KOPT-K1 (cell line): ENCODE measurements around the gene WDR5B.
"Not testable (repeated sequence)": the region's sequence is repeated elsewhere in the genome, so short reads cannot be mapped to it uniquely, and the experiment has no call there.

Source experiments
- H3K27ac ChIP-seq: fragments of 200-600 bp; sonication (generic); 2 replicates; pipeline ENCODE4 v1.5.1; 2016; ENCODE audit warnings: antibody characterized with exemption, mild to moderate bottlenecking, low read depth, low read length; ENCODE audit not compliant: poor library complexity, severe bottlenecking
- H3K36me3 ChIP-seq: fragments of 200-600 bp; sonication (generic); 2 replicates; pipeline ENCODE4 v1.5.1; 2017; ENCODE audit warnings: antibody characterized with exemption, mild to moderate bottlenecking, low read length, moderate library complexity; ENCODE audit not compliant: insufficient read depth
- H3K9me3 ChIP-seq: fragments of 200-600 bp; sonication (generic); 2 replicates; pipeline ENCODE4 v1.5.1; 2017; ENCODE audit warnings: antibody characterized with exemption, low read length, mild to moderate bottlenecking; ENCODE audit not compliant: insufficient read depth, poor library complexity, severe bottlenecking

Gene WDR5B

DNA sequence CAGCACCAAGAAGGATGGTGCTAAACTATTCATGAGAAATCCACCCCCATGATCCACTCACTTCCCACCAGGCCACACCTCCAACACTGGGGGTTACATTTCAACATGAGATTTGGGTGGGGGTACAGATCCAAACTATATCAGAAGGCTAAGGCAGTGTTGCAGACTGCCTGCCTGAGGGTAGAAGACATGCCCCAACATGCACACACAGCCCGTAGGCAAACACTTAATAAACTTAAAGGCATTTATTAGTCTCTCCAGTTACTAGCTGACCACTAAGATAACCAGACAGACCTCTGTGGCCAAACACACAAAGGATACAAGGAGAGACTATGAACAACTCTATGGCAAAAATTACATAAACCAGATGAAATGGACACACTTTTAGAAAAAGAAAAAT lies 21.7 kb downstream of the WDR5B start:
- H3K9me3 ChIP-seq, result no peaks in the 10 kb centered on the region
- H3K27ac ChIP-seq, result no peak overlapping the region
- H3K36me3 ChIP-seq, result peaks cover 29% of the 10 kb centered on the region

- no peaks in the 10 kb centered on the region for H3K9me3 ChIP-seq
- no peak overlapping the region for H3K27ac ChIP-seq
- H3K36me3 ChIP-seq, result peaks cover 29% of the 10 kb centered on the region
These were observed 22.7 kb downstream of the WDR5B start for GRCh38 chr3:122392868-122393844.

DNA sequence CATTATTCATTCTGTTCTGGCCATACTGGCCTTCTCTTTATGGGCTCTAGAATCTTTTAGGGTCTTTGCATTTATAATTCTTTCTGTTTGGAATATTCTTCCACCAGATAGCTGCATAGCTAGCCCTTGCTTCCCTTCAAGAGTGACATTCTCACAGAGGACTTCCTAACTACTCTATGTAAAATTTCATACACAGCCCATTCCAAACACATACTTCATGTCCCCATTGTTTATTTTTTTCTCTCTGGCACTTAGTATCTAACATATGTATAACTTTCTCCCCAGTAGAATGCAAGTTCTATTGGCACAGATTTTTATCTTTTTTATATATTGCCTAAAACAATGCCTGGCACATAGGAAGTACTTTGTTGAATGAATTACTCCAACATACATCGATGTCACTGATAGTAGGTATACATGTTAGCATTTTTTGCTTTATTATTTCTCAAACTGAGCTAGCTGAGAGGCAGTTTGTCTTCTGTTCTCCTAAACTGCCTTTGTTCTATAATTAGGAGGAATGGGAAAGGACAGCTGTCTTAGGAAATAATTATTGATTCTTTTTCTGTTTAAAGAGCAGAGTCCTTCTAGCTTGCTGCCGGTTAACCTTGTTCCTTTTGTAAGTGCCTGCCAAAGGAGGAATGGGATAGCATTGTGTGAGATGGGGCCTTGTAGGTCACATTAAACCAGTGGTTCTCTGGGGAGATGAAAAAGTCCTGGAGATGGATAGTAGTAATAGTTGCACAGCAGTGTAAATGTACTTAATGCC lies 24.0 kb downstream of the WDR5B start:
- no peak overlapping the region for H3K27ac ChIP-seq
- peaks cover 42% of the 10 kb centered on the region for H3K36me3 ChIP-seq
- no peaks in the 10 kb centered on the region for H3K9me3 ChIP-seq

DNA sequence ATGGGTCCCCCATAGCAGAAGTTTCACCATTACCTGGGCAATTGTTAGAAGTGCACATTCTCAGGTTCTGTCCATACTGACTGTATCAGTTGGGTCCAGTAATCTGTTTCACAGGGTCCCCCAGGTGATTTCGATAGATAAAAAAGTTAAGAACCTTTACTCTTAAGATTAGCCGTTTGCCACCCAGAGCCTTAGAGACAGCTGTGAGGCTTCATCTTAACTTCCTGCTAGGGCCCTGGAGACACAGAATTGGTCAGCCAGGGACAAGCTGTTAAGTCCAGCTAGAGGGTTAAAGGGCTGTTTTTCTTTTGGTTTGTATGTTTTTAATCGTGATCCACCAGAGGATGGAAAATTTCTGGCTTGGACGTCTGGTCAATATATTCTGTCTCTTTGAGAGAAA lies 25.2 kb downstream of the WDR5B start:
- Histone ChIP-seq H3K27ac (no peak overlapping the region), H3K36me3 (peaks cover 53% of the 10 kb centered on the region)

DNA sequence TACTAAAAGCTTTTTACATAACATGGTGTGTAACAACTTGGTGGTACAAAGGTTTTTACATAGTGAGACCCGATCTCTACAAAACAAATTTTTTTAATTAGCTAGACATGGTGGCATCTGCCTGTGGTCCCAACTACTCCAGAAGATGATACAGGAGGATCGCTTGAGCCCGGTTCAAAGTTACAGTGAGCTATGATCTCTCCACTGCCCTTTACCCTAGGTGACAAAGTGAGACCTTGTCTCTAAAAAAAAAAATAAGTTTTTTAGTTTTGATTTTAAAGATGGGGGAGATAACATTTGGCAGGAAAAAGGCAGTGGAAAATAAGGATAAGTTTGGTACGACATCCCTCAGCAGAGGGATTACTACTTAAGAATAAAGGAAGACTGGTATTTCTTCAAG lies 26.0 kb downstream of the WDR5B start:
- no peak overlapping the region for H3K27ac ChIP-seq
- H3K36me3 ChIP-seq, result peaks cover 54% of the 10 kb centered on the region
- H3K9me3 ChIP-seq, result no peaks in the 10 kb centered on the region

More for the DNA sequence above, 25.2 kb downstream of the WDR5B start:
- no peaks in the 10 kb centered on the region for H3K9me3 ChIP-seq

DNA sequence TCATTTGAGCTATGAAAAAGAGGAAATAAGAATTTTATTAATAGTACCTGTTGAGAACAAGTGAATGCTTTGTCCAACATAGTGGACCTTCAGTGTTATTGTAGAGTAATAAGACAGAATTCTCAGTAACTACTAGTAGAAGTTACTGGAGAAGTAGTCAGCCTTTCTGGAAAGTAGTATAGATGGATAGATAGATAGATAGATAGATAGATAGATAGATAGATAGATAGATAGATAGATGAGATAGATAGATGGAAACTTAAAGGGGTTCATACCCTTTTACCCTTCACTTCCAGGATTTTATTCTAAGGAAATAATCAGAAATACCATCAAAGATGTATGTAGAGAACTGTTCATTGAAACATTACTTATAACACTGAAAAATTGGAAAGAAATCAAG lies 26.7 kb downstream of the WDR5B start:
- Histone ChIP-seq H3K36me3 (peaks cover 51% of the 10 kb centered on the region), H3K9me3 (no peaks in the 10 kb centered on the region), H3K27ac (no peak overlapping the region)

GRCh38 chr3:122387709-122388108 lies 28.2 kb downstream of the WDR5B start:
- Histone ChIP-seq H3K9me3 (no peaks in the 10 kb centered on the region), H3K27ac (no peak overlapping the region), H3K36me3 (peaks cover 39% of the 10 kb centered on the region)

DNA sequence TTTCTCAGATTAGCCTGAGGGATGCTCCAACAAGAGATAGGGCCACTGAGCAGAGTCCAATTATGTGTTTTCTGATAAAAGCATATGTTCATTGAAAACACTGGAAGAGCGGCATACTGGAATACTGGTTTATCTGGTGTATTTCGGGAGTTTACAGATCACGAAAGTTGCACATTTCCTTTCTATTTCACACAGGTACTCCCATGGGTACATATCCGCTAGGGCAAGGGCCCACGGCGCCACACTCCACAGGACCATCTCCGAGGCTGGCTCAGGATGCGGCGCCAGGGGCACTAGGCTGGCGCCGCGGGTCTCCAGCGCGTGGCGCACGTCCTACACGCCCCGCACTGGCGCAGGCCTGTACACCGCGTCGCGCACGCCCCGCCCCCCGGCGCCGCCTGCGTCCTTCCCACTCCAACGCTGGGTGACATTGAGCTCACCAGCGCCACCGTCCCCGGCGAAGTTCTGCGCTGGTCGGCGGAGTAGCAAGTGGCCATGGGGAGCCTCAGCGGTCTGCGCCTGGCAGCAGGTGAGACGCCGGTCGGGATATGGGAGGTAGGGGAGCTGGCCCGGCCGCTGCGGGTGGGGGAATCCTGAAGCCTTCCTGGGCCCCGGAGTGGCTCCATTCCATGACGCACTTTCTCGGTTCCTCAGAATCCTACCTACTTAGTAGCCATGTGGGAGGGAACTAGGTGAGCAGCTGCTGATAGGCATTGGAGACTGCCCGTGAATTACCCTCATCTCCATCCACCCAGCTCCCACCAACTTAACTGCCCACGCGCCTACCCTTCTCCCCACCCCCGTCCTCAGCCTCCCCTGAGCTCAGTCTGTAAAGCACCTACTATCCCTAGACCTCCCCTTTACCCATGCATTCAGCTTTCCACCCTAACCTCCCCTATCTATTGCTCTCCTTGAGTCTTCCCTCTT lies 31.8 kb downstream of the WDR5B start, which contains the start of gene FAM162A:
Gene FAM162A, plus strand, starts transcription at position 412 of the 927 bp plus-strand sequence. Its CDS starts 84 bp downstream, at position 496.
- no peaks in the 10 kb centered on the region for H3K9me3 ChIP-seq
- peaks cover 31% of the 10 kb centered on the region for H3K36me3 ChIP-seq
- H3K27ac ChIP-seq, result peak within 1 kb of the TSS; percentile 70

- H3K27ac ChIP-seq, result peak within 1 kb of the TSS; percentile 70
- H3K36me3 ChIP-seq, result peaks cover 40% of the 10 kb centered on the region
- H3K9me3 ChIP-seq, result no peaks in the 10 kb centered on the region
These were observed 32.8 kb downstream of the WDR5B start, which contains the start of gene MIX23 for GRCh38 chr3:122382888-122383666. Gene MIX23, minus strand, starts transcription at chr3:122383231. Its CDS starts 7 bp downstream, at chr3:122383224.

DNA sequence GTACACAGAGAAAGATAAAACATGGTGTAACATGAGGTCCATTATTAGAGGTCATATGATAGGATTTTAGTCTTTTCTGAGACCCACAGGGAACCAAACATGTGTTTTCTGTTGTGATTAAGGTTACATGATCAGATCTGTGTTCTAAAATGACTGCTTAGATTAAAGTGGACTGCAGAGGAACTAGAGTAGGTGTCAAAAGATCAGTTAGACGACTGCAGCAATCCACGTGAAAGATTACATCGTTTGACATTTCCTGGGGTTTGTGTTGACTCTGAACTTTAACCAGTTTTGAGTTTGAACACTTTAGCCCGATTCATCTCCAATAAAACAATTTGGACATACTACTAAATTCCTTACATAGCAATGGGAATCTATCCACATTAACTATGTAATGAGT lies 37.9 kb downstream of the WDR5B start:
- no peaks in the 10 kb centered on the region for H3K9me3 ChIP-seq
- peaks cover 32% of the 10 kb centered on the region for H3K36me3 ChIP-seq
- H3K27ac ChIP-seq, result no peak overlapping the region

- Histone ChIP-seq H3K9me3 (no peaks in the 10 kb centered on the region), H3K36me3 (peaks cover 60% of the 10 kb centered on the region), H3K27ac (no peak overlapping the region)
These were observed 41.8 kb downstream of the WDR5B start for GRCh38 chr3:122374034-122374433.

- no peaks in the 10 kb centered on the region for H3K9me3 ChIP-seq
- peaks cover 99% of the 10 kb centered on the region for H3K36me3 ChIP-seq
- no peak overlapping the region for H3K27ac ChIP-seq
These were observed 49.5 kb downstream of the WDR5B start for GRCh38 chr3:122366379-122366749.

DNA sequence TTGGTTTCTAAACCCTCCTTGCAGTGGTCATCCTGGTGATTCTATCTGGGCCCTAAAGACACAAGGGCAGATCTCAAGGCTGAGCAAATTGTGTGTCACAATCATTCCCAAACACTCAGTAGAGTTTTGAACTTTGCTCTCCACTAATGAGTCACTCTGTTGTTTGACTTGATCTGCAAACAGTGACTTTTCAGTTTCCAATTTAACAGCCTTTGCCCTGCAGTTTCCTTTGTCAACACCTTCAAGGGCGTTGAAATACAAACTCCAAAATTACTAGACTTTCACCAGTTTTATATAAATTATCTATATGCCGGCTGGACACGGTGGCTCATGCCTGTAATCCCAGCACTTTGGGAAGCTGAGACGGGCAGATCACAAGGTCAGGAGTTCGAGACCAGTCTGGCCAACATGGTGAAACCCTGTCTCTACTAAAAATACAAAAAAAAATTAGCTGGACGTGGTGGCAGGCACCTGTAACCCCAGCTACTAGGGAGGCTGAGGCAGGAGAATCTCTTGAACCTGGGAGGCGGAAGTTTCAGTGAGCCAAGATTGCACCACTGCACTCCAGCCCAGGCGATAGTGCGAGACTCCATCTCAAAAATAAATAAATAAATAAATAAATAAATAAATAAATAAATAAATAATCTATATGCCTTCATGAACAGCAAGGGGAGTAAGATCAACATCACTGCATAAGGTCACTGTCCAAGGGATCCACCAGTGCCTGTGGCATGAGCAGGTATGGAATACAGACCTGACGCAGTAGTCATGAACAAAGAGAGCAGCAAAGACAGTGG lies 50.1 kb downstream of the WDR5B start:
- peaks cover 99% of the 10 kb centered on the region for H3K36me3 ChIP-seq
- not testable (repeated sequence) for H3K9me3 ChIP-seq, H3K27ac ChIP-seq
